Transverse colon (tissue), 4 donors: Measurements from ENCODE around the gene MOB2. TPM values are rescaled to one million over a fixed set of nuclear protein-coding genes. Genes with fewer than 3 reads are reported as not detected.

Experiments
- DNase-seq: peaks from one replicate; pipeline ENCODE4 v3.0.0-alpha.2; 2019
- H3K27ac ChIP-seq, 4 donors: fragments of 200-600 bp; sonication (generic); 2 replicates each; pipeline ENCODE4 v1.5.1; 2016 to 2018; ENCODE audit warnings: inconsistent platforms in 4 of 4
- H3K27me3 ChIP-seq: fragments of 200-600 bp; sonication (generic); 2 replicates; pipeline ENCODE4 v1.5.1; 2017; ENCODE audit warnings: inconsistent platforms
- H3K36me3 ChIP-seq, 4 donors: fragments of 200-600 bp; sonication (generic); 2 replicates each; pipeline ENCODE4 v1.5.1; 2017 to 2019; ENCODE audit warnings: inconsistent platforms in 4 of 4
- H3K4me1 ChIP-seq, 4 donors: fragments of 200-600 bp; sonication (generic); 2 replicates each; pipeline ENCODE4 v1.5.1; 2017 to 2020; ENCODE audit warnings: inconsistent platforms in 4 of 4
- H3K4me3 ChIP-seq, 4 donors: fragments of 200-600 bp; sonication (generic); 1 replicate in 1 of 4; 2 replicates in 3 of 4; pipeline versions ENCODE4 v1.5.1 to v1.6.1; 2017 to 2019; ENCODE audit warnings: inconsistent platforms in 4 of 4
- H3K9me3 ChIP-seq, 2 donors: fragments of 200-600 bp; sonication (generic); 2 replicates each; pipeline ENCODE4 v1.5.1; 2017 to 2019; ENCODE audit warnings: inconsistent platforms in 2 of 2
- CTCF ChIP-seq, 5 experiments: fragments of 200-600 bp in 3 of 5; fragments of 450-650 bp in 2 of 5; sonication (generic) in 3 of 5; IDR thresholded peaks; 1 replicate in 2 of 5; 2 replicates in 3 of 5; pipeline ENCODE4 v1.5.1; 2016 to 2017; ENCODE audit warnings: antibody characterized with exemption in 5 of 5, inconsistent platforms in 3 of 5, mild to moderate bottlenecking in 2 of 5, moderate library complexity in 1 of 5
- EP300 ChIP-seq: sonication (generic); formaldehyde crosslinking; IDR thresholded peaks from one replicate; pipeline ENCODE4 v1.6.1; 2017; ENCODE audit warnings: antibody characterized with exemption, low read depth
- POLR2A ChIP-seq: fragments of 450-650 bp; IDR thresholded peaks from one replicate; pipeline ENCODE4 v1.6.1; 2016; ENCODE audit warnings: antibody characterized with exemption, mild to moderate bottlenecking, moderate library complexity
- POLR2AphosphoS5 ChIP-seq, 3 donors: sonication (generic); formaldehyde crosslinking; IDR thresholded peaks; one replicate each; pipeline ENCODE4 v1.6.1; 2016; ENCODE audit warnings: antibody characterized with exemption in 3 of 3
- WGBS, 2 donors: methylation state at CpG; one replicate each; pipeline ENCODE4 v1.1.5; 2018; ENCODE audit warnings: low coverage in 1 of 2; 5-methylcytosine and 5-hydroxymethylcytosine counted together
- in situ Hi-C, 4 donors: fragments of 200-750 bp; cut with MboI; loops; one replicate each; pipeline versions ENCODE4 v1.15.0 to v1.15.1; 2017; ENCODE audit warnings: low sequenced_read_pairs in 3 of 4, low pct_ligation_motif_present in 1 of 4, low pct_unique_long_range_greater_than_20kb in 1 of 4
- intact Hi-C: fragments of 100-400 bp; cut with DNase I; formaldehyde crosslinking; loops from one replicate; pipeline ENCODE4 v1.15.1; 2023; ENCODE audit warnings: low total_unique reads
- total RNA-seq, 4 donors: library from RNA; depleted of rRNA; stranded (reverse); fragments of >200 nt; gene quantifications; one replicate each; pipeline ENCODE4 v1.1.0, GENCODE V29; 2016

The MOB2 gene
- total RNA-seq, 4 donors from 2014 or later: 22.8 to 56.7 (median 42.4) TPM

GRCh38 chr11:1467270-1467669 is 19.3 kb downstream of the MOB2 start:
- H3K27ac ChIP-seq: peak overlapping the region in 1 of 4 donors; percentile 11
- no peaks in the 10 kb centered on the region for H3K9me3 ChIP-seq
- no peaks in the 10 kb centered on the region for H3K4me1 ChIP-seq
- in situ Hi-C loops: no loop called here
- H3K36me3 ChIP-seq: peaks cover 0 to 17% (median 0%) of the 10 kb centered on the region in 4 donors
- H3K4me3 ChIP-seq: no peak overlapping the region
- DNase-seq: no peak
- intact Hi-C loops: no loop called here
- H3K27me3 ChIP-seq: no peaks in the 10 kb centered on the region
- no peak for TF ChIP-seq CTCF (IDR thresholded peaks at IDR 0.05)
- no peak for TF ChIP-seq POLR2A
- TF ChIP-seq POLR2AphosphoS5 (IDR thresholded peaks at IDR 0.05): no peak
- no peak for TF ChIP-seq EP300
- 88% methylated on average over 9 of the region's 9 CpGs; no CpG with 5 or more reads in 1 of the 2 donors for WGBS, 2 donors

DNA sequence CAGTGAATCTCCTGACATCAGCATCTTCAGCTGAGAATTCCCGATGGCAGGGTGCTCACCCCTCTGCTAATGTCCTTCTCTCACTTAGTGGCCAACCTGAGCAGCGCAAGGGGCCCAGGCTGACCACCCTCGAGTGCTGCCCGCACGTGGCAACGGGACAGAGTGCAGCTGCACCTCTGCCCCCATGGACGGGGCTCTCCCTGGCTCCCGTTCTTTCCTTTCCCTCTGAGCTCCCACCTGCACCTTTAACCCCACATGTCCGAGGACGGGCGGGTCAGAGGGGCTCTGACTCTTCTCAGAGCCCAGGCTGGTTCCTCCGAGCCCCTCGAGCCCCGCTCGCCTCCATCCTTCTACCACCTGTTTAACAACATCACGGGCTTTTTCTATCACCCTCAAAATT is 19.8 kb downstream of the MOB2 start:
- in situ Hi-C loops (no loop called here), intact Hi-C loops (no loop called here)
- TF ChIP-seq CTCF (IDR thresholded peaks at IDR 0.05): no peak
- TF ChIP-seq EP300: no peak
- no peak for TF ChIP-seq POLR2A
- no peak for TF ChIP-seq POLR2AphosphoS5 (IDR thresholded peaks at IDR 0.05)
- 84 to 91% methylated on average over 5 to 16 of the region's 16 CpGs for WGBS, 2 donors
- H3K27ac ChIP-seq: no peak overlapping the region
- H3K9me3 ChIP-seq: no peaks in the 10 kb centered on the region
- no peak for DNase-seq
- peaks cover 0 to 17% (median 0%) of the 10 kb centered on the region in 4 donors for H3K36me3 ChIP-seq
- H3K4me1 ChIP-seq: peaks cover 0 to 3% (median 2%) of the 10 kb centered on the region in 4 donors
- no peak overlapping the region for H3K4me3 ChIP-seq
- no peaks in the 10 kb centered on the region for H3K27me3 ChIP-seq

DNA sequence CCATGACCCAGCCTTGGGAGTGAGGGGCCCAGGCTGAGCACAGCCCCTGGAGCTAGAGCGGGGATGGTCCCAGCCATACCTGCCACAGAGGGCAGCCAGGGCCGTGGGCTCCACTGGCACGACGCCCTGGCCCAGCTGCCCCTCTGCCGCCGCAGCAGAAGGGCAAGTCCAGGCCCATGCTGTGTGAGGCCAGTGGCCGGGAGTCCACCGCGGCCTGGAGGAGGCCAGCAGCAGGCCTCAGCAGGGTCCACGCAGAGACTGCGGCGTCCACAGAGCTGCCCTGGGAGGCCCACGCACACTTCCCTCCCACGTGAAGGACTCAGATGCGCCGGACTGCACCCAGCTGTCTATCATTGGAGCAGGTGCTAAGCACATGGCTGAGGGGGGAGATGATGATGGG is 23.5 kb downstream of the MOB2 start:
- in situ Hi-C loops (no loop called here), intact Hi-C loops (no loop called here)
- peaks cover 16 to 30% (median 22%) of the 10 kb centered on the region in 4 donors for H3K4me1 ChIP-seq
- H3K9me3 ChIP-seq: no peaks in the 10 kb centered on the region
- no peak overlapping the region for H3K4me3 ChIP-seq
- DNase-seq: no peak
- H3K36me3 ChIP-seq: no peaks in the 10 kb centered on the region
- H3K27me3 ChIP-seq: no peaks in the 10 kb centered on the region
- peak overlapping the region in 2 of 4 donors; percentile 91 to 97 for H3K27ac ChIP-seq
- WGBS, 2 donors: 95% methylated on average over 8 of the region's 16 CpGs; no CpG with 5 or more reads in 1 of the 2 donors
- TF ChIP-seq EP300 (no peak), CTCF (IDR thresholded peaks at IDR 0.05) (no peak), POLR2A (no peak), POLR2AphosphoS5 (IDR thresholded peaks at IDR 0.05) (no peak)

DNA sequence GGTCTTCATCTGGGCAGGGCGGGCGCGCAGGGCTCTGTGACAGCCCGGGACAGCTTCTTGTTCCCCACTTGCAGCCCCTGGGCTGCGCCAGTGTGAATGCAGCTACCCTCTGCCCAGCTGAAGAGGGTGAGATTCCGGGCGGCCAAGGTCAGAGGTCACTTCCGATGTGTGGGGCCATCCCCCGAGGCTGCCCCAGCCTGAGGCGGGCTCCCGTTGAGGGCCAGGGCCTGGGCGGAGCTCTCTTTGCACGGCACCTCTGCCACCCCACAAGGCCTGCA is 23.9 kb downstream of the MOB2 start:
- peaks cover 16 to 32% (median 24%) of the 10 kb centered on the region in 4 donors for H3K4me1 ChIP-seq
- TF ChIP-seq POLR2AphosphoS5 (IDR thresholded peaks at IDR 0.05) (no peak), EP300 (no peak), POLR2A (no peak), CTCF (IDR thresholded peaks at IDR 0.05) (no peak)
- no peak overlapping the region for H3K4me3 ChIP-seq
- H3K27me3 ChIP-seq: no peaks in the 10 kb centered on the region
- intact Hi-C loops: no loop called here
- in situ Hi-C loops: no loop called here
- H3K36me3 ChIP-seq: no peaks in the 10 kb centered on the region
- H3K27ac ChIP-seq: peak overlapping the region in 3 of 4 donors; percentile 83 to 97 (median 91)
- 89% methylated on average over 13 of the region's 13 CpGs; no CpG with 5 or more reads in 1 of the 2 donors for WGBS, 2 donors
- no peak for DNase-seq
- H3K9me3 ChIP-seq: no peaks in the 10 kb centered on the region
